Ishikawa (cell line): ENCODE data around the gene CPE.

Source experiments
- CEBPB ChIP-seq: IDR thresholded peaks from 2 replicates; pipeline ENCODE4 v1.6.1; 2012
- CREB1 ChIP-seq: IDR thresholded peaks from 2 replicates; pipeline ENCODE4 v1.6.1; 2012; ENCODE audit warnings: low read depth
- EP300 ChIP-seq: IDR thresholded peaks from 2 replicates; pipeline ENCODE4 v1.6.1; 2012; ENCODE audit warnings: borderline replicate concordance
- FOXM1 ChIP-seq: IDR thresholded peaks from 2 replicates; pipeline ENCODE4 v1.6.1; 2012; ENCODE audit warnings: low read depth, borderline replicate concordance
- MAX ChIP-seq: IDR thresholded peaks from 2 replicates; pipeline ENCODE4 v1.6.1; 2012
- NFIC ChIP-seq: IDR thresholded peaks from 2 replicates; pipeline ENCODE4 v1.6.1; 2012
- TAF1 ChIP-seq: IDR thresholded peaks from 2 replicates; pipeline ENCODE4 v1.6.1; 2012; ENCODE audit warnings: low read depth, mild to moderate bottlenecking
- TF ChIP-seq, protein P1 (sequence below): IDR thresholded peaks from 2 replicates; pipeline ENCODE4 v1.6.1; 2012
- TF ChIP-seq, protein P2 (sequence below): IDR thresholded peaks from 2 replicates; pipeline ENCODE4 v1.6.1; 2012; ENCODE audit warnings: low read depth, mild to moderate bottlenecking

DNA sequence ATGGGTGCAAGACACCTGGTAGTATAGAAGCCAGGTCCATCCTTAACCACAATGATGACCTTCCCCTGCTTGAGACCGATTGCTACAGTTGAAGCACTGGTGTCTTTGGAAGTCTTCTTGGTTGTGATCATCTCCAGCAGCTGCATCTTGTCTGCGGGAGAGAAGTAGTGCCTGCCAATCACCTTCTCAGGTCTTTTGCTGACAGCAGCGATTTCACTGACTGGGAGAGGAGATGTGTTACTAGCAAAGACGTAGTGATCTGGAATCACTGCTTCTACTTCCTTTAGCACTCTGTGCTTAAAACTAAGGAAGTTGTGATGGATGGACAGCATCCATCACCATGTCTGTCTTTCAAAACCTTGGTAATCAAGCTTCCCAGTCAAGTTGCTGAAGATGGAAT is 25.9 kb downstream of the CPE start:
- TF ChIP-seq MAX (no peak), NFIC (no peak), TAF1 (no peak), CEBPB (no peak), EP300 (no peak), CREB1 (no peak), FOXM1 (no peak)
- TF ChIP-seq, protein P1, sequence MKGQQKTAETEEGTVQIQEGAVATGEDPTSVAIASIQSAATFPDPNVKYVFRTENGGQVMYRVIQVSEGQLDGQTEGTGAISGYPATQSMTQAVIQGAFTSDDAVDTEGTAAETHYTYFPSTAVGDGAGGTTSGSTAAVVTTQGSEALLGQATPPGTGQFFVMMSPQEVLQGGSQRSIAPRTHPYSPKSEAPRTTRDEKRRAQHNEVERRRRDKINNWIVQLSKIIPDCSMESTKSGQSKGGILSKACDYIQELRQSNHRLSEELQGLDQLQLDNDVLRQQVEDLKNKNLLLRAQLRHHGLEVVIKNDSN = no peak
- TF ChIP-seq, protein P2, sequence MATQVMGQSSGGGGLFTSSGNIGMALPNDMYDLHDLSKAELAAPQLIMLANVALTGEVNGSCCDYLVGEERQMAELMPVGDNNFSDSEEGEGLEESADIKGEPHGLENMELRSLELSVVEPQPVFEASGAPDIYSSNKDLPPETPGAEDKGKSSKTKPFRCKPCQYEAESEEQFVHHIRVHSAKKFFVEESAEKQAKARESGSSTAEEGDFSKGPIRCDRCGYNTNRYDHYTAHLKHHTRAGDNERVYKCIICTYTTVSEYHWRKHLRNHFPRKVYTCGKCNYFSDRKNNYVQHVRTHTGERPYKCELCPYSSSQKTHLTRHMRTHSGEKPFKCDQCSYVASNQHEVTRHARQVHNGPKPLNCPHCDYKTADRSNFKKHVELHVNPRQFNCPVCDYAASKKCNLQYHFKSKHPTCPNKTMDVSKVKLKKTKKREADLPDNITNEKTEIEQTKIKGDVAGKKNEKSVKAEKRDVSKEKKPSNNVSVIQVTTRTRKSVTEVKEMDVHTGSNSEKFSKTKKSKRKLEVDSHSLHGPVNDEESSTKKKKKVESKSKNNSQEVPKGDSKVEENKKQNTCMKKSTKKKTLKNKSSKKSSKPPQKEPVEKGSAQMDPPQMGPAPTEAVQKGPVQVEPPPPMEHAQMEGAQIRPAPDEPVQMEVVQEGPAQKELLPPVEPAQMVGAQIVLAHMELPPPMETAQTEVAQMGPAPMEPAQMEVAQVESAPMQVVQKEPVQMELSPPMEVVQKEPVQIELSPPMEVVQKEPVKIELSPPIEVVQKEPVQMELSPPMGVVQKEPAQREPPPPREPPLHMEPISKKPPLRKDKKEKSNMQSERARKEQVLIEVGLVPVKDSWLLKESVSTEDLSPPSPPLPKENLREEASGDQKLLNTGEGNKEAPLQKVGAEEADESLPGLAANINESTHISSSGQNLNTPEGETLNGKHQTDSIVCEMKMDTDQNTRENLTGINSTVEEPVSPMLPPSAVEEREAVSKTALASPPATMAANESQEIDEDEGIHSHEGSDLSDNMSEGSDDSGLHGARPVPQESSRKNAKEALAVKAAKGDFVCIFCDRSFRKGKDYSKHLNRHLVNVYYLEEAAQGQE = no peak
